HFF-Myc (cell line): ENCODE data around the gene RFESD.

Source experiments
- DNase-seq: peaks from one replicate; pipeline ENCODE4 v3.0.0-alpha.2; 2011; ENCODE audit warnings: low read depth; ENCODE audit errors: extremely low read depth
- H3K4me3 ChIP-seq: replicated peaks from 2 replicates; pipeline ENCODE4 v1.5.1; 2011; ENCODE audit warnings: low read depth, mild to moderate bottlenecking, control low read depth, low read length
- CTCF ChIP-seq: IDR thresholded peaks from 2 replicates; pipeline ENCODE4 v1.5.1; 2012; ENCODE audit warnings: mild to moderate bottlenecking, low read depth, low read length, control low read depth; ENCODE audit errors: missing control alignments

RFESD gene

GRCh38 chr5:95646569-95647431, at the start of gene RFESD:
Gene RFESD, plus strand, starts transcription at chr5:95646777. Its CDS starts 5,495 bp downstream, at chr5:95652272.
- H3K4me3 ChIP-seq = peak within 1 kb of the TSS; percentile 57
- TF ChIP-seq CTCF = no peak
- peak; percentile 76 for DNase-seq

DNA sequence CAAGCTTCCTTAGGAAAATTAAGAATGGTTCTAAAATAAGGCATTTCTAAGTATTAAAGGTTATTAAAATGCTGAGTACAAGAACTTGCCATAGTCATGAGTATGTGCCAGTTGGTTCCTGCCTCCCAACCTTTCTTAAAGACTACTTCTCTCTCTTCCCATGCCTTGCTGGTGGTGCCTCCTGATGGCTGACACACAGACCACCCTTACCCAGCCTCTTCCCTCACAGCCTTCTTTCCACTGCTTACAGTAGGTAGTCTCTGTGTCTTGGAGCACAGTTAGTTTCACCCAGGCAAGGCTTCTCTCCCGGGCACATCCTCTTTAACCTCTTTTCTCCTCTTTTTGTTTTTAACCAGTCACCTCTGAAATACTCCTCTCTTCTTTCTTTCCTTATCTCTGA, 47.3 kb upstream of the RFESD start:
- no peak overlapping the region for H3K4me3 ChIP-seq
- no peak for TF ChIP-seq CTCF
- no peak for DNase-seq

GRCh38 chr5:95600557-95600956, 46.0 kb upstream of the RFESD start:
- H3K4me3 ChIP-seq = no peak overlapping the region
- no peak for DNase-seq
- TF ChIP-seq CTCF = no peak

DNA sequence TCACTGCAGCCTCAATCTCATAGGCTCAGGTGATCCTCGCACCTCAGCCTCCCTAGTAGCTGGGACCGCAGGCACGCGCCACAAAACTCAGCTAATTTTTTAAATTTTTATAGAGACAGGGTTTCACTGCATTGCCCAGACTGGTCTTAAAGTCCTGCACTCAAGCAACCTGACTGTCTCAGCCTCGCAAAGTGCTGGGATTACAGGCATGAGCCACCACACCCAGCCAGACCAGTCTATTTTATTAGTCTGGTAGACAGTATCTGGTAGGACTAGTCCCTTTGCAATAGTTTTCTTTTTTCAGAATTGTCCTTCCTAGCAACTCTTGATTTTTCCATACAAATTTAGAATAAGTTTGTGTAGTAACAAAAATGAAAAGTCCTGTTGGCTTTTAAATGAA, 40.8 kb upstream of the RFESD start:
- H3K4me3 ChIP-seq = no peak overlapping the region
- no peak for TF ChIP-seq CTCF
- DNase-seq = no peak

DNA sequence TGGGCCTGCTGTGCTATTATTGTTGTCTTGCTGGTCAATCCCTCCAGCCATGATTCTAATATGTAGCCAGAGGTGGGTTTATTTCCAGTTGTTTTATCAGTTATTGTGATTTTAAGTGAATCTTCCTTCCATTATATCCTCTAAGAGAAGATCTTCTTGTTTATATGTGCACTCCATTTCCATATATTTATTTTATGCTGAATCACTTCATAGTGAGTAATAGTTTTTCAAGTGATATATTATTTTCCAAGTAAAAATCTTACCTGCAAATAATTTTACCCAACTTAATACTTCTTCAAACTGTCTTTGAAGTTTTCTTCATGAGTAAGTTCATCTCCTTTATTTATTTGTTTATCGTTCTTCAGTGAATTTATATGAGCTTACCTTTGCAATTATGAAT, 40.2 kb upstream of the RFESD start:
- no peak for TF ChIP-seq CTCF
- no peak overlapping the region for H3K4me3 ChIP-seq
- DNase-seq = no peak

DNA sequence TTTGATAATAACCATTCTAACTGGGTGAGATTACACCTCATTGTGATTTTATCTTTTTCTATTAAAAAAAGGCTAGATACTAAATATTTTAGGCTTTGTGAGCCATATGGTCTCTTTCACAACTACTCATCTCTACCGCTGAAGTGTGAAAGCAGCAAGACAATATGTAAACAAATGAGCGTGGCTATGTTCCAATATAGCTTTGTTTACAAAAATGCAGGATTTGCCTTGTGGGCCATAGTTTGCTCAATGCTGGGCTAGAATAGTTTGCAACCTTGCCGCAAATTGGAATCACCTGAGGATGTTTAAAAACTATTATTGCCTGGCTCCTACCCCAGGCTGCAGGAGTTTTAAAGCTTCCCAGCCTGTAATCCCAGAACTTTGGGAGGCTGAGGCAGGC, 36.9 kb upstream of the RFESD start:
- no peak for TF ChIP-seq CTCF

DNA sequence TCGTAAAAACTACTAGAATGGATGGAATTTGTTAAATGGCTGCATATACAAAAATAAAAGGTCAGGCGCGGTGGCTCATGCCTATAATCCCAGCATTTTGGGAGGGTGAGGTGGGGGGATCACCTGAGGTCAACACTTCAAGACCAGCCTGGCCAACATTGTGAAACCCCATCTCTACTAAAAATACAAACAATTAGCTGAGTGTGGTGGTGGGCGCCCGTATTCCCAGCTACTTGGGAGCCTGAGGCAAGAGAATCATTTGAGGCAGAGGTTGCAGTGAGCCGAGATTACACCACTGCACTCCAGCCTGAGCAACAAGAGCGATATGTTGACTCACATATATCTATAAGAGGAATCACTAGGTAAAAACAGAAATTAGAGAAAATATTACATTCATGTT, 36.0 kb upstream of the RFESD start:
- TF ChIP-seq CTCF = no peak
- no peak overlapping the region for H3K4me3 ChIP-seq
- DNase-seq = no peak

More for the DNA sequence above, 36.9 kb upstream of the RFESD start:
- DNase-seq = no peak
- no peak overlapping the region for H3K4me3 ChIP-seq
